ENCODE measurements around the gene ZNF587.
"Not testable (repeated sequence)": the region's sequence is repeated elsewhere in the genome, so short reads cannot be mapped to it uniquely, and the experiment has no call there.

ZNF587 gene

GRCh38 chr19:57849666-57850473 is at the start of gene ZNF587:
TSS of gene ZNF587 (plus strand) at chr19:57849859. CDS start at chr19:57850039, 180 bp downstream.
- peak; percentile 7 to 88 (median 58) for DNase-seq

GRCh38 chr19:57800696-57801095 is 49.0 kb upstream of the ZNF587 start:
- DNase-seq = no peak

GRCh38 chr19:57802269-57802668 is 47.4 kb upstream of the ZNF587 start:
- DNase-seq = no peak

DNA sequence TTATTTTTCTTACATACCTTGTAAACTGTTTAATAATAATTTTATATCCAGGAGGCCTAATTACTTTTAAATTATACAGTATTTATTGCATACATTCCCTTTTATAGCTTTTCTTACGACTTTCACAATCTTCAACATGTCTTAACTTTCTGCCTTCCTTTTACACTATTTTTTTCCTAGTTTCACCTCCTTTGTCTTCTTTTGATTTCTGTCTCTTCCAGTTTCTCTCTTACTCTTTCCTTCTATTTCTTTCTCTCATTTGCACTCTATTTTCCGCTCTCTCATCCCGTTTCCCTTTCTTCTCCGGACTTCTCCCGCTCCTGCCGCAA is 46.4 kb upstream of the ZNF587 start:
- no peak for DNase-seq

GRCh38 chr19:57803594-57804325 is 45.9 kb upstream of the ZNF587 start:
- peak in 10 of 56 donors; percentile 2 to 16 (median 5) for DNase-seq

DNA sequence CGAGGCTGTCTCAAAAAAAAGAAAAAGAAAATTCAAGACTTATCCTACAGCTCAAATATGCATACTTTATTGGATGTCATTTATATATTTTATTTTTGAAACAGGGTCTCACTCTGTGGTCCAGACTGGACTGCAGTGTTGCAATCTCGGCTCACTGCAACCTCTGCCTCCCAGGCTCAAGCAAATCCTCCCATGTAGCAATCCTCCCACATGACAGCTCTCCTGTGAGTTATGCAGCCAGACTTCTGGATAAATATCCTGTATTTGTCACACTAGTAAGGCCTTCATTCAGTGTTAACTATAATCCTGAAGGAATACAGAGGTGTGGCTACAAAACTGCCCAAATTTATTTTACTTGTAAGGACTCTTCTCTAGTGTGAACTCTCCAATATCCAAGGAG is 42.1 kb upstream of the ZNF587 start:
- no peak for DNase-seq

GRCh38 chr19:57810410-57811295 is 39.0 kb upstream of the ZNF587 start:
- not testable (repeated sequence) for DNase-seq

DNA sequence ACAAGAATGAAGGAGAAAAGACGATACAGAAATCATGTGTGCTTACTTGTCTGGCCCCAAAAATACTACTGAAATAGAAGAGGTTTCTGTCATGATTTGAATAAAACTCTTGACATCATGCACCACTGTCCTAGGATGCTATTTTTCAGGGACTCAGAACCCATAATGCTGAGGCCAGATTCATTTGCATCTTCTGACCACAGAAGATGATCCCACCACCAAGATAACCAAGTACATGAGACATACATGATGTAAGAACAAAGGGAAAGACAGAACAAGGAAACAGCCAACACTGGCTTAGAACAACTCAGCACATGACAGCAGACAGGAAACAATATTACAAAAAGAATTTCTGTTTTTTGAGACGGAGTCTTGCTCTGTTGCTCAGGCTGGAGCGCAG is 37.4 kb upstream of the ZNF587 start:
- no peak for DNase-seq

GRCh38 chr19:57812975-57813820 is 36.5 kb upstream of the ZNF587 start:
- not testable (repeated sequence) for DNase-seq

- DNase-seq = no peak
Measured at GRCh38 chr19:57813919-57814504, 35.6 kb upstream of the ZNF587 start.

- DNase-seq = peak in 55 of 56 donors; percentile 14 to 94 (median 79)
Measured at GRCh38 chr19:57814505-57815246, 35.0 kb upstream of the ZNF587 start, which contains the start of gene ZNF552. TSS of gene ZNF552 (minus strand) at chr19:57814913. CDS start at chr19:57814743, 170 bp downstream.

DNA sequence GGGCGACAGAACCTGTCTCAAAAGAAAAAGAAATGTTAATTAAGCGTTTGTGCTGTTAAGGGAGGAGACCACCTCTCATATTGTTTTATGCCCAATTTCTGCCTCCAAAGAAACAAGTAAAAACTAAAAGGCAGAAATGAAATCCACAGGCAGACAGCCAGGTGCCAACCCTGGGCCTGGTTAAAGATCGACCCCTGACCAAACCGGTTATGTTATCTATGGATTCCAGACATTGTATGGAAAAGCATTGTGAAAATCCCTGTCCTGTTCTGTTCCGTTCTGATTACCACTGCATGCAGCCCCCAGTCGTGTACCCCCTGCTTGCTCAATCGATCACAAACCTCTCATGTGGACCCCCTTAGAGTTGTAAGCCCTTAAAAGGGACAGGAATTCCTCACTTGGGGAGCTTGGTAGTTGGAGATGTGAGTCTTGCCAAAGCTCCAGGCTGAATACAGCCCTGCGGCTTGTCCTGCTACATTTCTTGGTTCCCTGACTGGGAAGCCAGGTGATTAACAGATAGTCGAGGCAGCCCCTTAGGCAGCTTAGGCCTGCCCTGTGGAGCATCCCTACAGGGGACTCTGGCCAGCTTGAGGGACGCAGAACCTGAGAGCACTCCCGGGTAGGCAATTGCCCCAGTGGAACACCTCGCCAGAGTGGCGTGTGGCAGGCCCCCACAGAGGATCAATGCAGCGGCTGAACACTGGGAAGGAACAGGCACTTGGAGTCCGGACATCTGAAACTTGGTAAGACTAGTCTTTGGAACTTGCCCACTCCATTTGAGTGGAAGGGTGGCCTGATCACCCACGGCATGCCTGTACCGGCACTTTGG is 34.2 kb upstream of the ZNF587 start:
- DNase-seq = no peak

DNA sequence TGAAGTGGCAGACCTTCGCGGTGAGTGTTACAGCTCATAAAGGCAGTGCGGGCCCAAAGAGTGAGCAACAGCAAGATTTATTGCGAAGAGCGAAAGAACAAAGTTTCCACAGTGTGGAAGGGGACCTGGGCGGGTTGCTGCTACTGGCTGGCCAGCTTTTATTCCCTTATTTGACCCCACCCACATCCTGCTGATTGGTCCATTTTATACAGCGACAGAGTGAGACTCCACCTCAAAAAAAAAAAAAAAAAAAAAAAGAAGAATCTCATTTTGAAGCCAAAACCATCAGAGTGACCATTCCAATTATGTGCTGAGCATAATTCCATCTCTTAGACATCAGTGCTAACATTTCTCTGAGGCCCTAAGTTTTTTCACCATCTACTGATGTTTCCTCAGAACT is 33.0 kb upstream of the ZNF587 start:
- no peak for DNase-seq

GRCh38 chr19:57817976-57818375 is 31.7 kb upstream of the ZNF587 start:
- no peak for DNase-seq

DNA sequence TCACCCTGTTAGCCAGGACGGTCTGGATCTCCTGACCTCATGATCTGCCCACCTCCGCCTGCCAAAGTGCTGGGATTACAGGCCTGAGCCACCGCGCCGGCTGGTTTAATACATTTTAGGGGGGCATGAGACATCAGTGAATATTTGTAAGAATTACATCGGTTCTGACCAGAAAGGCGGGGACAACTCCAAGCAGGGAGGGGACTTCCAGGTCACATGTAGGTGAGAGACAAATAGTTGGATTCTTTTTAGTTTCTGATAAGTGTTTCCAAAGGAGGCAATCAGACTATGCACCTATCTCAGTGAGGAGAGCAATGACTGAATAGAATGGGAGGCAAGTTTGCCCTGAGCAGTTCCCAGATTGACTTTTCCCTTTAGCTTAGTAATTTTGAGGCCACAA is 31.3 kb upstream of the ZNF587 start:
- DNase-seq = no peak

DNA sequence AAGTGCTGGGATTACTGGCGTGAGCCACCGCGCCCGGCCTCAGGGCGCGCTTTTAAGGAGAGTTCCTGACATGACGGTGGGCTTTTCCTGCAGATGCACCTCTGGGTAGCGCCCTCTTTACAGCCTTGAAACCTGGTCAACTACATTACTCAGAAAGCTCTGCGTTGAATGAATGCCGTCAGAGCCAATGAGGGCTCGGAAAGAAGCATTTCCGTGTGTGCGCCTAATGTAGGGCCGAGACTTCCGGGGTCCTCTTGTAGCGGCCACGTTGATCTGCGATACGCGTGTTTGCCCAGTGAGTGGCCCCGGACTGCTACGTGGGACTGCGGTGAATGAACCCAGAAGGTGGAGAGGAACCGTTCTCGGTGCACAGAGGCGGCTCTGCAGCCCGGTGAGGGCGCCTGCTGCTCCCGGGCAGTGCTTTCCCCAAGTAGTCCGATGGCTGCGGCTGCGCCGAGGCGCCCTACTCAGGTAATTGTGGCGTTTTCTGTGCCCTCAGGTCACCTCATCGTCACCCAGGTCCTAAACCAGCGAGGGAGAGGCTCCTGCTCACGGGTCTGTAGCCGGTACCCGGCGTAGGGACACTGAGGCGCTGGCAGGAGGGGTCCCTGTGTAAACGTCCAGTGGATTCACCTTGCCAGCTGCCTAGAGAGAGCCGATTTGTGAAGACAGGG is 30.0 kb upstream of the ZNF587 start:
- peak in 55 of 56 donors; percentile 18 to 93 (median 74) for DNase-seq

DNA sequence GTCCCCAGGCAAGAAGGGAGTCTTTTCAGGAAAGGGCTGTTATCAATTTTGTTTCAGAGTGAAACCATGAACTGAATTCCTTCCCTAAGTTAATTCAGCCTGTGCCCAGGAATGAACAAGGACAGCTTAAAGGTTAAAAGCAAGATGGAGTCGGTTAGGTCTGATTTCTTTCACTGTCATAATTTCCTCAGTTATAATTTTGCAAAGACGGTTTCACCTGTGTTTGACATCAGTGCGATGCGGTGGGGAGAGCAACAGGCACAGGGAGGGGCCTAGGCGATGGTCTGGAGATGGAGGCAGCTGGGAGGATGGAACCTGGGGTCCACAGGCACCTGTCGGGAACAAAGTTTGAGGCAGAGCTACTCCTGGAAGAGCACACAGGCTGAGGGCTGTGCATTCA is 29.1 kb upstream of the ZNF587 start:
- no peak for DNase-seq

- not testable (repeated sequence) for DNase-seq
Measured at GRCh38 chr19:57821095-57821494, 28.6 kb upstream of the ZNF587 start.
